Measurements from ENCODE around the gene POGLUT2.

Gene POGLUT2

DNA sequence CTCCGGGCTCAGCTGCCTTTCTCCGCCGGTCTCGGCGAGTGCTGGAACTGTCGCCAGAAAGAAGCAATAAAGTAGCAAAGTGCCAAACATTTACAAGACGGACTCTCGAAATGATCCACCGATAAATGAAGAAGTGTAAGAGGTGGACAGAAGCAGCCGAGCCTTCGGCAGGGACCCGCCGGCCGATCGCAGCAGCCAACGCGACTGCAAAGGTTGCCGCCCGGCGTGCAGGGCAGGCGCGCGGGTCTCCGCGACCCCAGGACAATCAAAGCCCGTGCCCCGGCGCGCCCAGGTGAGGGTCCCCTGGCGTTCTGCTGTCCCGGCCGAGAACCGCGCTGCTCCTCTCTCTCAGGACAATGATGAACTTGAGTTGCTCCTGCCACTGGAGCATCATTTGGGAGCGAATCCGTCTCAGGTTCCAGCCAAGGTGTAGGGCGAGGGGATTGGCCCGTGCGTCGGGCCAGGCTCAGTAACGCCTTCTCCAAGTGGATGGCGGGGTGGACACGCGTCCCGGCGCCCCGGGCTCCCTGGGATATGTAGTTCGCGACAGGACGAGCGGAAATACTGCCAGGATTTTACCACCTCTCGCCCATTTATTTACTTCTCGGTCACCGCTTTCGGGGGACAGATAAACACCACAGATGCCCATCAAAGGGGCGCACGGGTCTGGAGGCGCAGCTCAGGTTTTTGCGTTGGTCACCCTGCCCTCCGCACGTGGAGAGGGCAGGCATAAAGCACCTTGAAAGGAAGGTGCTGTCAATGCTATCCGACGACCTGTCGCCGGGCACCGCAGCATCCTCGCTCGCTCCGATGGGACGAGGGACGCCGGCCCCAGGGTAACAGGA lies at the start of gene POGLUT2, which contains the start of gene BIVM:
POGLUT2 (minus strand) TSS at position 396 of the 845 bp plus-strand sequence; CDS start at position 90, 306 bp downstream.
BIVM (plus strand) TSS at position 539 of the 845 bp plus-strand sequence. CDS start 8,149 bp downstream, outside the sequence.
- DNase-seq = peak; percentile 64

DNA sequence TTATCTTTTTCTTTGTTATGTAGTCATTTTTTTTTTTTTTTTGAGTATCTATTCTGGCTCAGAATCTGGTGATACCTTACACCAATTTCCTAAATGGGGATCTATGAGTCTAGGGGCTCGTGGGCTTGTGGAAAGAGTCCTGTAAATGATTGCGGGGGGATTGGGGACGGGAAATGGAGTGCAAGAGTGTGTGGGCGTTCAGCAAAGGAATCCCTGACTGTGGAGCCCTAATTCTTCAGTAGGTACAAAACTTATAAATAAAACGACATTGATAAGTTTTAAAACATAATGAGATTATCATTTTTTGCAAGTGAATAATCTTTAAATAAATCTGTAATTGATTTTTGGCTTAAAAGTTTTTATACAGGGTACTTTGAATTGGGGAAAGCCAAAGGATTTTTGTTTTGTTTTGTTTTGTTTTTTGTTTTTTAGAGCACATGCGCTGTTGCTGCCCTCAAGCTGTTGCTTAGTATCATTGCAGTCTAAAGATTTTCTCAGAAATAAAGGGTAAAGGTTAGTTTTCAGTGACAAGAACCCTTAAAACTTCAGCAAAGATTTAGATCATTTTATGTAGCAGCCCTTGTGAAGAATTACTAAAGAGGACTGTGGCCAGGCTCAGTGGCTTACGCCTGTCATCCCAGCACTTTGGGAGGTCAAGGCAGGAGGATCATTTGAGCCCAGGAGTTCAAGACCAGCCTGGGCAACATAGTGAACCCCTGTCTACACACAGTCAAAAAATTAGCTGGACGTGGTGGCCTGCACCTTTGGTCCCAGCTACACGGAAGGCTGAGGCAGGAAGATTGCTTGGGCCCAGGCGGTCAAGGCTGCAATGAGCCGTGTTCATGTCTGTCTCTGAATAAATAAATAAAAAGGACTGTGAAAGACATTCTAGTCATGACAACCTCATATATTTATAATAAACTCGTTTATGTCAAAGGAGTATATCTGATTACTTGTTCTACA lies 48.8 kb upstream of the POGLUT2 start:
- DNase-seq = peak; percentile 42

DNA sequence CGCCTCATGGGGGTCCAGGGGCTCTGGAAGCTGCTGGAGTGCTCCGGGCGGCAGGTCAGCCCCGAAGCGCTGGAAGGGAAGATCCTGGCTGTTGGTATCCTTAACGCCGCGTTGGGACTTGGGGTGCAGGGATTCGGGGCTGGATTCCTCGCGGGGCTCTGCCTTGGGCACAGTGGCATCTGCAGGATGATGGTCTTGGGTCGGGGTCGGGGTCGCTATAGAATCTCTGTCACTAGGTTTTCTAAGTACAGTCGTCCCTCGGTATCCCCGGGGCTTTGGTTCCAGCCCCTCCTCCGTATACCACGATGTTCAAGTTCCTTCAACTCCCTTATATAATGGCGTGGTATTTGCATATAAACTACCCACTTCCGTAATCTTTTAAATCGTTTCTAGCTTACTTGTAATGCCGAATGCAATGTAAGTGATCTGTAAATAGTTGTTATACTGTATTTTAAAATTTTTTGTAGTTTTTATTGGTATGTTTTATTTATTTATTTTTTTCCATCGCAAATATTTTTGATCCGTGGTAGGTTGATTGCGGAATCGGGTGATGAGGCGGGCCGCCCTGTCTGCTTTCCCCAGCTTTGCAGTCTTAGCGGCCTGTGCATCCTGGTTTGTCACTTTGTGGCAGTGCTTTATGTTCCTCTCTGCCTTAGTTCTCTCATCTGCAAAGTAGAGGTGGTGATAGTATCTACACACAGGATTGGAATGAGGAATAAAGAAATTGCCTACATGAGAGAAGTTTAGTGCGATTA lies 47.7 kb upstream of the POGLUT2 start:
- peak; percentile 53 for DNase-seq

DNA sequence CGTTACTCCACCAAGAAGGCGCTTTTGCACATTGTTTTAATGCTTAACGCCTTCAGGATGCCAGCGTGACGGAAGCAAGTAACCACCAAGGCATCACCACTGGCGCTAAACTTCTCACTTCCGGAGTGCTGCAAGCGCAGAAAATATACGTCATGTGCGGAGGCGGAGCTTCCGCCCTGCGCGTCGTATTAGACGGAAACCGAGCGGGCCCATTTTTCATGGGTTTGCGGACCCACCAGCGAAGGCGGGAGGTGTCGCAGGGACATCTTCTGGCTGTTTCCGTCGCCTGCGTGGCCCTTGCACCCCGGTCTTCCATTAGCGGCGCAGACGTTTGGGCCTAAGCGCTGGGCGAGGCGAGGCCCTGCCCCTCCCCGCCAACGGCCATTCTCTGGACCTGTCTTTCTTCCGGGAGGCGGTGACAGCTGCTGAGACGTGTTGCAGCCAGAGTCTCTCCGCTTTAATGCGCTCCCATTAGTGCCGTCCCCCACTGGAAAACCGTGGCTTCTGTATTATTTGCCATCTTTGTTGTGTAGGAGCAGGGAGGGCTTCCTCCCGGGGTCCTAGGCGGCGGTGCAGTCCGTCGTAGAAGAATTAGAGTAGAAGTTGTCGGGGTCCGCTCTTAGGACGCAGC lies 47.0 kb upstream of the POGLUT2 start, which contains the start of gene ERCC5:
ERCC5 (plus strand) TSS at position 403 of the 631 bp plus-strand sequence. CDS start 235 bp downstream, outside the sequence.
- DNase-seq = peak; percentile 96

DNA sequence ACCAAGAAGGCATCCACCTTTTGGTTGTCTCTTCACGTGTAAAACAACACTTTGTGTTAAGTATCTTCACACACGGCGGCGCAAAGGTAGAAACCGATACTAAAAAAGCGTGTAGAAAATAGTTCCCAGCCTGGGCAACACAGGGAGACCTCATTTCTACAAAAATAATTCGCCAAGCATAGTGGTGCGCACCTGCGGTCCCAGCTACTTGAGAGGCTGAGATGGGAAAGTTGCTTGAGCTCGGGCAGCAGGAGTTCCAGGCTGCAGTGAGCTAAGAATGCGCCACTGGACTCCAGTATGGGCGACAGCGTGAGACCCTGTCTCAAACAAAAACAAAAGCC lies 46.5 kb upstream of the POGLUT2 start:
- no peak for DNase-seq

DNA sequence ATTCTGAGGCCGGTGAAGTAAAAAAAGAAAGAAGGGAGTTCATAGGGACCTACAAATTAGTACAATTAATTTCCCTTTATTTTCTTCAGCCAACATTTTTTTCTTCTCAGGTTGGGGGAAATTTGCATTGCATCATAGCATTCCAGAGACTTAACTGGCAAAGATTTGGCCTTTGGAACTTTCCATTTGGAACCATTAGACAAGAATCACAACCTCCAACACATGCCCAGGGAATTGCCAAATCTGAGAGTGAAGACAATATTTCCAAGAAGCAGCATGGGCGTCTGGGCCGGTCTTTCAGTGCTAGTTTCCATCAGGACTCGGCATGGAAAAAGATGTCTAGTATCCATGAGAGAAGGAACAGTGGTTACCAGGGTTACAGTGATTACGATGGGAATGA lies 40.7 kb upstream of the POGLUT2 start:
- no peak for DNase-seq

DNA sequence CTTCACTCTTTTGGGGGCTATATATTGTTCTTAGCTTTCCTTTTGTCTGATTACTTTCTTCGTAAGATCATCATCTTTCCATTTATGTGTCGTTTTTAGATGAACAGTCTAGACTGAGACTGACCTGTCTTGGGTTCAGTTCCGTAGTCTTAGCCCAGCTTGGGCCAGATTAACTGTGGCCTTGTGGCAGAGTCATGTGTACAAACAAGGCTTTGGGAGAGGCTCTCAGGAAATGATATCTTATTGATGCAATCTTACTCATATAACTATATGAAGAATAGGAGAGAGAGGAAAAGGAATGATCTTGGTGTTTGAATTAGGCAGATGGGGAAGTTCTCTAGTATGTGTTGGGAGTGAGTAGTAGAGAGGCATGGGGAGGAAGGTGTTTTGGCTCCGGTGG lies 40.2 kb upstream of the POGLUT2 start:
- DNase-seq = no peak

DNA sequence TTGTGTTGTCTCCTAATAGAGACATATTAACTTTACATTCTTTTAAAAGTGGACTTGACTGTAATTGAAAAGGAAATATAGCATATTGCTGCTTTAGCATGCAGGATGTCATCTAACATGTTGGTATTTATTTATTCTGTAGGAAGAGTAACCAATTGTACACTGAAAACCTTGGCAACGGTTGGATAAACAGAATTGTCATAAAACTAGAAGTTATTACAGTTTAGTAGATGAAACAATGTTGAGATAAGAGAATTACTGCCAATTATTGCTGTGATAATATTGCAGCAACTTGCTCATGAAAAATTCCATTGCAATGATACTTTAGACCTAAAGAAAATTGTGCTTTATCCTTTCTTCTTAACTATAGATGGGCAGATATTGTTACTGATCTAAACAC lies 39.5 kb upstream of the POGLUT2 start:
- DNase-seq = no peak

DNA sequence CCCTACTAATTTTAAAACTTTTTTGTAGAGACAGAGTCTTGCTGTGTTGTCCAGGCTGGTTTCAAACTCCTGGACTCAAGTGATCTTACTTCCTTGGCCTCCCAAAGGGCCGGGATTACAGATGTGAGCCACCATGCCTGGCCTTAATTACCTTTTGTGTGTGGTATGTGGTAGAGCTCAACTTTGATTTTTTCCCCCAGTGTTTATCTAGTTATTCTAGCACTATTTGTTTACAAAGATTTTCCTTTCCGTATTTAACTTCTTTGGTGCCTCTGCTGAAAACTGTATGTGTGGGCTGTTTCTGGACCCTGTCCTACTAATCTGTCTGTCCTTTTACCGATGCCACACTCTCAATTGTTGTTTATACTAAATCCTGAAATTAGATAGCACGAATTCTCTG lies 37.7 kb upstream of the POGLUT2 start:
- DNase-seq = no peak

DNA sequence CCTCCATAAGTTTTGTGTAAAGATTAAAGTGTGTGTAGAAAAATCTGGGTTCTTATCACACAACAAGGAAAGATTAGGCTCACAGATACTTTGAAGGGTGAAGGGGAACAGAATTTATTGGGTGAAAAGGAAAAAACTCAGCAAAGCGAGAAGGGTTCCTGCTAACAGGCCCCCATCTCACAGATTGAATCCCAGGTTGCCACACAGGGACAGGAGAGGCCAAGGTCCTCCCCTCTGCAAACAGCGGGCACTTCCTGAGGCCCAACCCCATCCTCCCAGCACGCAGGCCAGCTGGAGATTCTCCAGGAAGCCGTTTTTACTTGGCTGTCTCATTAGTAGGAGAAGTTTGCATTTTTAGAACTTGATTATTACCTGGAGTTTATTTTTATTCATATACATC lies 31.9 kb upstream of the POGLUT2 start:
- DNase-seq = no peak

DNA sequence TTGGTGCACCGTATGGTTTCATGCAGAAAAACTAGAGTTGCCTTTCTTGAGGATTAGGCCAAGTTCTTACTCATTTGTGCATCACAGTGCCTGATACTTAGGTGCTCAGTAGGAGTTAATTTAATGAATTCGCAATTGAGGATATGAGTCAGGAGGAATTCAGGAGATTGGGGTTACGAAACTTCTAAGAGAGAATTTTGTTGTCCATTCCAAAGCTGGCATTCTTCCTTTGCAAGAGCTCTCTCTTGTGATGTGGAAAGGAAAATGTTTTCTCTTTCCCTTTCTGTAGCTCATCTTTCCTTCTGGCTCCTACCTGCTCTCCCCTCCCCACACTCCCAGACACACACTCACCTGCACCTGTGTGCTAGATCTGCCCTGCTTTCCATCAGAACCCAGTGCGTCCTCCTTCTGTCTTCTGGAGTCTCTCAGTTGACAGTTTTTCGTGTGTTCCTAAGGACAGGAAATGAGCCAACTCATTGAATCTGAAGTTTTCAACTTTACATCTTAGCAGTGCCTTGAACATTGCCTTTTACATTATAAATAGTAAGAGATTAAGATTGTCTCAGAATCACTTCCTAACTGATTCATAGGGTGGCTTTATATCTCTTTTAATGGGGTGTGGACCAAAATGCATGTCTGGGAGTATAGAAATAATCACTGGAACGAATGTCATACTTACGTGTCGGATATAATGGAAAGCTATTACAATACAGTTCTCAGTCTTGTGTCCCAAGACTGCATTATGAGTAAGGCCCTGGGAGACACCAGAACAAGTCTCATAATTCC lies 27.3 kb upstream of the POGLUT2 start:
- no peak for DNase-seq

DNA sequence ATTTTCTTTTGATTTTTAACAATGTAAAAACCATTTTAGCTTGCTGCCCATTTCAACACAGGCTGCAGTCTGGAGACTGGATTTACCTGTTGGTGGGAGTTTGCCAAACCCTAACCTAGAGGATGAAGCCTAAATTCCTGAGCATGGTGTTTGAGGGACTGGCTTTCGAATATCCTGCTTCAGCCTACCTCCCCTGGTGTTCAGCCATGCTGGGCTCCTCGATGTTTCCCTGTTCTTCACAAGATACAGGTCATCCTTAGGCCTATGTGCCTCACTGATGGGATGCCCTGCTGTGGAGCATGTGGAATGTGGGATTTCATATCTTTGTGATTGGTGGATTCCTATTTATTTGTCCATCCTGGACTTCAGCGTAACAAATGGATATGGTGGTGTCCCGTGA lies 26.6 kb upstream of the POGLUT2 start:
- DNase-seq = no peak

DNA sequence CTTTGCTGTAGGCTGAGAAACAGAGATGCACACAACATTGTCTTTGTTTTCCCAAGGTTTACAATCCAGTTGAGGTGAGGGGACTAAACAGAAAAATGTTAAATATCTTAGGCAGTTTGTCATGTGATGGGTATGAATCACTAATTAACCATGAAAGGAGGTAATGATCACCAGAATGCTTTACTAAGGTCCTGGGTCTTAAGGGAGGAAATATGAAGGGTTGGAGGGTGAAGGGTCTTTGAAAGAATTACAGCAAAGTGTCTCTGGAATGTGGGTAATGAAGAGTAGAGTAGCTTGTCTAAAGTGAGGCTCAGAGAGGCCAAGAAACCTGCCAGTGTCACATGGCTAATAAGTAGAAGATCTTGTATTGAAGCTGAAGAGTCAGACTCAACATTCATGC lies 19.1 kb upstream of the POGLUT2 start:
- DNase-seq = no peak

DNA sequence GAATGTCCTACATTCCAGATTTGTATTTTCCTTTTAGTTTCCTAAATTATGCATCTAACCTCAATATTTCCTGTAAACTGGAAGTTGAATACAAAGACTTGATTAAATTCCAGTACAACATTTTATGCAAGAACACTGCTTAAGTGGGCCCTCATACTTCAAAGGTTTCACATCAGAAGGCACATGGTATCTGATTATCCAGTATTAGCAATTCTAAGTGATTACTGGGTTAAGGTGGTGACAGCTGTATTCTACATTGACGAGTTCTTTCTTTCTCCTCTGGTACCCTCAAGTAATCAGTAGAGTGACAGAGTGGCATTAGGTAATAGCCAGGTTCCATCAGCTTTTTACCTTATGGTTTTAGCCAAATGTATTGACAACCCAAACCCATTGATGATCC lies 18.5 kb upstream of the POGLUT2 start:
- DNase-seq = no peak

DNA sequence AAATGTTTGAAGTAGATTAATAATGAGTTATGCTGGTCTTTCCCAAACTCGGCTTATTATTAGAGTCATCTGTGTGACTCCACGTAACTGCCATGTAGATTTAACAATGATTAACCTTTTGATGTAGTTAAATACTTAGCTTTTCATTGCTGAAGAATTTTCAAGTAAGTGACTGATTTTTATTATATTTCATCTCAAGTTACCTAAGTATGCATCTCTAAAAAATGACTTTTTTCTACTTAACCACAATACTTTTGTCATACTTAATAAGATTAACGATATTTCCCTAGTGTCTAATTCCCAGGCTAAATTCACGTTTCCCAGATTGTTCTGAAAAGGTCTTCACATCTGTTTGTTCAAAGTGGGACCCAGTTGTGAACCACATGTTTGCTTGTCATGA lies 17.9 kb upstream of the POGLUT2 start:
- DNase-seq = no peak

DNA sequence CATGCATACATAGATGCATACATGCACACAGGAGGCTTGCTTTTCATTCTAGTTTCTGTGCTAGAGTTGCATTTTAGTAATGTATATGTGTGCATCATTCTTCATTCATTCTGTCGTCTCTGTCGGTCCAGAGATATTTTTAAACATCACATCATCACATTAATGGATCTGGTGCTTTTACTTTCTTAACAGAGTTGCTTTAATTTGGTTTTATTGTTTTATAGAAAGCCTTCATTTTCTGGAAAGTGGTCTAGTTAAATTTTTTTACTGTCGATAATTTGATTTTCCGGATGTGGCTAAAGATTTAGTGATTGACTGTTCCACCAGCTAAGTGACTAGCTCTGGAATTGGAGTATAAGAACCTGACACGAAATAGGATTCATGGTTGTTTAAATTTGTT lies 17.0 kb upstream of the POGLUT2 start:
- no peak for DNase-seq

DNA sequence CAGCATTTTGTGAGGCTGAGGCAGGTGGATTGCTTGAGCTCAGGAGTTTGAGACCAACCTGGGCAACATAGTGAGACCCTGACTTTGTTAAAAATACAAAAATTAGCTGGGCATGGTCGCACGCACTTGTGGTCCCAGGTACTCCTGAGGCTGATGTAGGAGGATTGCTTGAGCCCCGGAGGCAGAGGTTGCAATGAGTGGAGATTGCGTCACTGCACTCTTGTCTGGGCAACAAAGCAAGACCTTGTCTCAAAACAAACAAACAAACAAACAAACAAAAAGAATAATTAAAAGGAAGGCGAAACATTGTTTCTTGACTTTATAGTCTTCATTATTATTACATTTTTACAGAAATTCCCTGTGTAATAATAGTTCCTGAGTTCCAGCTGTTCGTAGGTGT lies 16.0 kb upstream of the POGLUT2 start:
- DNase-seq = no peak

DNA sequence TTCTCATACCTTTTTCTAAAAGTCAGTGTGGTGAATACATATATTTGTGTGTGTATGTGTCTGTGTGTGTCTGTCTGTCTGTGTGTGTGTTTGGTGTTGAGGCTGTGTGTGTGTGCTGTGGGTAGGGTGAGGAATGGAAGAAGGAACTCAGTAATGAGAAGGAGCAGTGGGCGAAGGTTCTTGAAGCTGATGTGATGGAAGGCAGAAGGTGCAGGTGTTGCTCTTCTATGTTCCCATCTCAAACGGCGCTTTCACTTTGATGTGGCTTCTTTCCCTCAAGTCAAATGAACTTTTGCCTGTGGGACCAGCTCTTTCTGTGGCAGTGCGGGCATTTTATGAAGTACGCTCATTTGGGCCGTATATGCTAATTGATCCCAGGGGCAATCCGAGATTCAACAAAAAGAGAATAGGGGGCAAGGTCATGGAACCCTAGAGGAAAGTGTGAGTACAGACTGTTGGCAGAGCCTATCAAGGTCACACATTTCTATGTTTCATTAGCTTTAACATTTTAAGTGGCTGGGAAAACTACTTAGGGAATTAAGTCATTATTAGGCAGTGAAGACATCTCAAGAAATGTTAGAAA lies 15.3 kb upstream of the POGLUT2 start:
- DNase-seq = no peak

DNA sequence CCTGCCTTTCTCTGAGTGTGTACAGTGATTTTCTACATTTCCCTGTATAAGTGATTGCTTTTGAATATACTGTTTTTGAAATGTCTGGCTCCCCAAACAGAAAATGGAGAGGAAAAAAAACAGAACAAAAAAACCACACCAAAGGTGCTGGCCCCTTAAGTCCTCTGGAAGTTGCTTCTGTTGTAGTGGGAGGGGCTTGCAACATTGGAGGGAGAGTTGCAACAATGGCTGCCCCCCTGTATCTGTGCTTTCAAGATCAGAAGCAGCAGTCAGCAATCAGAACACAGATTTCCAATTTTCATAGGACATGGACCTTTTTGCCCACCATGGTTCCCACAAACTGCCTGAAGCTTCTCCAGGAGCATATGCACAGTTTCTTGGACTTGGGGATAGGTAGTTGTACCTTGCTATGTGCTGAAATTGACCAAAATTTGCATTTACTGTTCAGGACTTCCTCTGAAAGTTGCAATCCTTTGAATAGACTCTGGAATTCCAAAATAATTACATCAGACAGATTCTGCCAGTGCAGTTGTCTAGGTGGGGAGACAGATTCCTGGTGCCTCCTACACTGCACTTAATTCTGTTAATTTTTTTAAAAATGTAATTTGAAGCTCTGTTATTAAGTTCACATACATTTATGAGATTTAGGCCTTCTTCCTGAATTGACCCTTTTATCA lies 14.0 kb upstream of the POGLUT2 start:
- no peak for DNase-seq

DNA sequence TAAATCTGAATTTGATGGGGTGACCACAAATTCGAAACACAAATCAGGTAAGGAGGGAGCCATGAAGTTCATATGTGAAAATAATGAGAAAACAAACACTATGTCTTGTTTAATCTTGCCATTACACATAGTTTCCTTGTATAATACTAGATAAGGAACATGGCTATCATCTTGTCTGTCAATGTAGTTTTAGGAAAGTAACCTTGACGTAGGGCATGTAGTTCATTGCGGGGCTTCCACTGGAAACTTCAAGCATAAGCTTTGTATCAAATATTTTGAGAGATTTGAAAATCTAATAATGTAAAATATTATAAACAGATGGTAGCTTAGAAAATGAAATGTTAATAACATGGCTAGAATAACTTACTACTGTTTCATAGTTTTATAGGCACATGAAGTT lies 8.9 kb upstream of the POGLUT2 start:
- DNase-seq = no peak

DNA sequence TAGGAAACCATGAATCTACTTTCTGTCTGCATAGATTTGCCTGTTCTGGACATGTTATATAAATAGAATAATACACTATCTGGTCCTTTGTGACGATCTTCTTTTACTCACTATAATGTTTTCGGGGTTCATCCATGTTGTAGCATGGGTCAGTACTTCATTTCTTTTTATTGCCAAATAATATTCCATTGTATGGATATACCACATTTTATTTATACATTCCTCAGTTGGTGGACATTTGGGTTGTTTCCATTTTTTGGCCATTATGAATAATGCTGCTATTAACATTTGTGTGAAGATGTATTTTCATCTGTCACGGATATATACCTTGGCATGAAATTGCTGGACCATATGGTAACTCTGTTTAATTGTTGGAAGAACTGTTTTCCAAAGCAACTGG lies 6.9 kb upstream of the POGLUT2 start:
- DNase-seq = no peak

Measured in CD4-positive, alpha-beta T cell treated with Interleukin-4 for 4 hours (primary cell).